ENCODE data around the gene ITSN2.

Gene ITSN2

GRCh38 chr2:24206242-24206641 lies 154.1 kb downstream of the ITSN2 start:
- DNase-seq (ENCODE audit: extremely low read depth, low read depth) = no peak
- H3K4me3 ChIP-seq (replicated peaks; ENCODE audit: low read depth, low read length) = no peak overlapping the region
- TF ChIP-seq CTCF (IDR thresholded peaks at IDR 0.05; ENCODE audit: low read depth, low read length, missing control alignments) = no peak

- no peak for TF ChIP-seq CTCF (IDR thresholded peaks at IDR 0.05; ENCODE audit: low read depth, low read length, missing control alignments)
- no peak overlapping the region for H3K4me3 ChIP-seq (replicated peaks; ENCODE audit: low read depth, low read length)
- no peak for DNase-seq (ENCODE audit: extremely low read depth, low read depth)
Observed at GRCh38 chr2:24205131-24205530, 155.2 kb downstream of the ITSN2 start.

GRCh38 chr2:24204505-24204904 lies 155.8 kb downstream of the ITSN2 start:
- no peak overlapping the region for H3K4me3 ChIP-seq (replicated peaks; ENCODE audit: low read depth, low read length)
- DNase-seq (ENCODE audit: extremely low read depth, low read depth) = no peak
- no peak for TF ChIP-seq CTCF (IDR thresholded peaks at IDR 0.05; ENCODE audit: low read depth, low read length, missing control alignments)

GRCh38 chr2:24203787-24204150 lies 156.6 kb downstream of the ITSN2 start:
- TF ChIP-seq CTCF (IDR thresholded peaks at IDR 0.05; ENCODE audit: low read depth, low read length, missing control alignments) = no peak
- no peak overlapping the region for H3K4me3 ChIP-seq (replicated peaks; ENCODE audit: low read depth, low read length)
- no peak for DNase-seq (ENCODE audit: extremely low read depth, low read depth)

GRCh38 chr2:24203029-24203786 lies 157.1 kb downstream of the ITSN2 start:
- TF ChIP-seq CTCF (IDR thresholded peaks at IDR 0.05; ENCODE audit: low read depth, low read length, missing control alignments) = no peak
- no peak overlapping the region for H3K4me3 ChIP-seq (replicated peaks; ENCODE audit: low read depth, low read length)
- peak; percentile 20 for DNase-seq (ENCODE audit: extremely low read depth, low read depth)

- TF ChIP-seq CTCF (IDR thresholded peaks at IDR 0.05; ENCODE audit: low read depth, low read length, missing control alignments) = no peak
- H3K4me3 ChIP-seq (replicated peaks; ENCODE audit: low read depth, low read length) = no peak overlapping the region
- DNase-seq (ENCODE audit: extremely low read depth, low read depth) = no peak
Observed at GRCh38 chr2:24200799-24201198, 159.5 kb downstream of the ITSN2 start.

Measured in HFF-Myc (cell line).